Bronchial epithelial cell (primary cell): Measurements from ENCODE around the gene VSIG1. TPM values are rescaled to one million over a fixed set of nuclear protein-coding genes. Genes with fewer than 3 reads are reported as not detected.

Experiments
- DNase-seq: peaks from one replicate; pipeline ENCODE4 v3.0.0-alpha.2; 2010; ENCODE audit warnings: low read depth
- FAIRE-seq: peaks from 2 replicates; lab custom pipeline; 2011; peaks lifted over from hg19 to GRCh38; lab: Jason Lieb, UNC
- H3K27me3 ChIP-seq: 2 replicates; pipeline ENCODE4 v1.5.1; 2011; ENCODE audit warnings: low read length; ENCODE audit not compliant: control insufficient read depth, insufficient read depth
- H3K36me3 ChIP-seq: 2 replicates; pipeline ENCODE4 v1.5.1; 2011; ENCODE audit warnings: low read length; ENCODE audit not compliant: control insufficient read depth, insufficient read depth
- H3K4me3 ChIP-seq: 2 replicates; pipeline ENCODE4 v1.5.1; 2011; ENCODE audit warnings: mild to moderate bottlenecking, low read depth, low read length, control low read depth
- CTCF ChIP-seq: IDR thresholded peaks from 2 replicates; pipeline ENCODE4 v1.5.1; 2011; ENCODE audit warnings: mild to moderate bottlenecking, moderate library complexity, low read length, control low read depth, inconsistent platforms; ENCODE audit not compliant: insufficient read depth, severe bottlenecking
- total RNA-seq: library from RNA; depleted of rRNA; stranded (reverse); fragments of >200 nt; gene quantifications from 2 replicates; pipeline ENCODE4 v1.2.1, GENCODE V29; 2014

The VSIG1 gene
- total RNA-seq, 1 donor from 2014 or later = 0.26 TPM

- no peak for TF ChIP-seq CTCF
- Histone ChIP-seq H3K4me3 (no peak overlapping the region), H3K27me3 (no peaks in the 10 kb centered on the region), H3K36me3 (no peaks in the 10 kb centered on the region)
- FAIRE-seq = no peak
- DNase-seq = peak; percentile 7
These were observed 78.9 kb downstream of the VSIG1 start for GRCh38 chrX:108123591-108124366.

DNA sequence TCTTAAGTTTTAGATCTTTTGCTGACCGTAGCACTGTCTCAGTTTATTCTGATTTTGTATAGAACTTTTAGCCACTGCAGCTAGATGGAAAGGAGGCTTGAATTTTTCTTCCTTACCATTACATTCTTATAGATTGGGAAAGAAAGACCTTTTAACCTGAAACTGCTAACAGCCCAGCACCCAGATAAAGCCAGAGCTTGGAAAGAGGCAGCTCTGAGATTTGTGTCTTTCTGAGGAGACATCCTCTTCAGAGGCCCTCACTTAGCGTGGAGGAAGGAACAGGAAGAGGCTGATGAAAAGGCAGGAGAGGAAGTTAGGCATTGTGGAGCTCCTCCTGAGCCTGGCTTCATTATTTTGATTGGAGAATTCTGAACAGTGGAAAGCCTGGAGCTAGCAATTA, 81.8 kb downstream of the VSIG1 start:
- FAIRE-seq (no peak), DNase-seq (no peak)
- H3K36me3 ChIP-seq = no peaks in the 10 kb centered on the region
- H3K27me3 ChIP-seq = no peaks in the 10 kb centered on the region
- TF ChIP-seq CTCF = no peak
- H3K4me3 ChIP-seq = no peak overlapping the region

- DNase-seq = no peak
- H3K27me3 ChIP-seq = no peaks in the 10 kb centered on the region
- no peak for TF ChIP-seq CTCF
- no peak overlapping the region for H3K4me3 ChIP-seq
- no peak for FAIRE-seq
- no peaks in the 10 kb centered on the region for H3K36me3 ChIP-seq
These were observed 82.3 kb downstream of the VSIG1 start for GRCh38 chrX:108127152-108127551.

Other genes starting within 250 kb of the VSIG1 start
- gene MID2, start 219.2 kb upstream of the VSIG1 start, total RNA-seq = 21.9 and 28.8 TPM in 2 replicates
- gene TEX13B, start 62.7 kb upstream of the VSIG1 start, total RNA-seq = not detected in 2 replicates
- gene PSMD10, start 46.5 kb downstream of the VSIG1 start, total RNA-seq = 91.9 and 119 TPM in 2 replicates
- gene ATG4A, start 46.7 kb downstream of the VSIG1 start, total RNA-seq = 12.4 and 19.5 TPM in 2 replicates